CD4-positive, alpha-beta memory T cell (primary cell): ENCODE results near the gene SCD5. TPM values are rescaled to one million over a fixed set of nuclear protein-coding genes. Genes with fewer than 3 reads are reported as not detected.
A peak's percentile ranks its signal among the peaks of the same experiment; 100 is the strongest.
"Not testable (repeated sequence)": the region's sequence is repeated elsewhere in the genome, so short reads cannot be mapped to it uniquely, and the experiment has no call there.

Source experiments
- CTCF ChIA-PET: fragments of 350-600 bp; sonication (Branson Sonifier 250); formaldehyde crosslinking; loops from one replicate; lab custom pipeline; 2021; ENCODE audit warnings: inconsistent platforms; ENCODE audit not compliant: partially characterized antibody; lab: Charles Lee
- POLR2A ChIA-PET: fragments of 350-600 bp; sonication (Branson Sonifier 250); formaldehyde crosslinking; loops from one replicate; lab custom pipeline; 2021; ENCODE audit not compliant: partially characterized antibody; lab: Charles Lee
- DNase-seq, 5 donors: peaks; one replicate each; pipeline versions ENCODE4 v3.0.0 to v3.0.0-alpha.2; 2020 to 2022; ENCODE audit warnings: mixed read lengths in 1 of 5
- H3K27ac ChIP-seq: one replicate; pipeline ENCODE4 v1.7.0; 2013; ENCODE audit warnings: low read depth, low read length
- H3K27me3 ChIP-seq: 2 replicates; pipeline ENCODE4 v1.7.0; 2013; ENCODE audit warnings: mild to moderate bottlenecking, low read length, moderate library complexity; ENCODE audit not compliant: insufficient read depth
- H3K36me3 ChIP-seq: 2 replicates; pipeline ENCODE4 v1.7.0; 2013; ENCODE audit warnings: mild to moderate bottlenecking, low read length, moderate library complexity; ENCODE audit not compliant: insufficient read depth
- H3K4me1 ChIP-seq: 2 replicates; pipeline ENCODE4 v1.7.0; 2013; ENCODE audit warnings: mild to moderate bottlenecking, low read length, moderate library complexity; ENCODE audit not compliant: insufficient read depth
- H3K4me3 ChIP-seq, 2 donors: one replicate each; pipeline ENCODE4 v1.7.0; 2013; ENCODE audit warnings: low read length in 2 of 2, mild to moderate bottlenecking in 1 of 2
- H3K9me3 ChIP-seq, 2 donors: one replicate each; pipeline ENCODE4 v1.7.0; 2013; ENCODE audit warnings: low read length in 2 of 2, control low read depth in 1 of 2; ENCODE audit not compliant: control insufficient read depth in 1 of 2
- H3K27ac Mint-ChIP-seq, 7 donors: one replicate each; pipeline ENCODE4 v1.8.0; 2020 to 2021; ENCODE audit warnings: mixed read lengths in 7 of 7, mild to moderate bottlenecking in 6 of 7, inconsistent platforms in 3 of 7, moderate library complexity in 3 of 7
- H3K27me3 Mint-ChIP-seq, 2 donors: one replicate each; pipeline ENCODE4 v1.8.0; 2020 to 2021; ENCODE audit warnings: mixed read lengths in 2 of 2
- H3K36me3 Mint-ChIP-seq, 2 donors: one replicate each; pipeline ENCODE4 v1.8.0; 2020 to 2021; ENCODE audit warnings: mixed read lengths in 2 of 2, inconsistent platforms in 1 of 2, mild to moderate bottlenecking in 1 of 2
- H3K4me1 Mint-ChIP-seq, 4 donors: one replicate each; pipeline ENCODE4 v1.8.0; 2020 to 2021; ENCODE audit warnings: mixed read lengths in 4 of 4, mild to moderate bottlenecking in 1 of 4
- H3K4me3 Mint-ChIP-seq, 8 donors: one replicate each; pipeline ENCODE4 v1.8.0; 2020 to 2021; ENCODE audit warnings: mixed read lengths in 8 of 8, mild to moderate bottlenecking in 7 of 8, moderate library complexity in 6 of 8, inconsistent platforms in 3 of 8
- H3K9me3 Mint-ChIP-seq, 8 donors: one replicate each; pipeline ENCODE4 v1.8.0; 2020 to 2021; ENCODE audit warnings: mixed read lengths in 8 of 8, mild to moderate bottlenecking in 5 of 8, inconsistent platforms in 3 of 8, moderate library complexity in 1 of 8
- intact Hi-C: fragments of 100-400 bp; cut with micrococcal nuclease; formaldehyde crosslinking; loops from one replicate; pipeline ENCODE4 v1.15.1; 2023
- polyA plus RNA-seq, 2 donors: library from polyadenylated mRNA; unstranded; fragments of 300-500 nt; fragmentation: Illumina TruSeq; gene quantifications; one replicate each; pipeline ENCODE4 v1.2.3, GENCODE V29; 2021
- total RNA-seq, 2 experiments: library from RNA; stranded (reverse); gene quantifications; one replicate each; pipeline ENCODE4 v1.2.3, GENCODE V29; 2021

SCD5 gene
- total RNA-seq (not detected), polyA plus RNA-seq (1 to 10 TPM in 1 of 2 donors, not detected in 1; 1.8 TPM)

DNA sequence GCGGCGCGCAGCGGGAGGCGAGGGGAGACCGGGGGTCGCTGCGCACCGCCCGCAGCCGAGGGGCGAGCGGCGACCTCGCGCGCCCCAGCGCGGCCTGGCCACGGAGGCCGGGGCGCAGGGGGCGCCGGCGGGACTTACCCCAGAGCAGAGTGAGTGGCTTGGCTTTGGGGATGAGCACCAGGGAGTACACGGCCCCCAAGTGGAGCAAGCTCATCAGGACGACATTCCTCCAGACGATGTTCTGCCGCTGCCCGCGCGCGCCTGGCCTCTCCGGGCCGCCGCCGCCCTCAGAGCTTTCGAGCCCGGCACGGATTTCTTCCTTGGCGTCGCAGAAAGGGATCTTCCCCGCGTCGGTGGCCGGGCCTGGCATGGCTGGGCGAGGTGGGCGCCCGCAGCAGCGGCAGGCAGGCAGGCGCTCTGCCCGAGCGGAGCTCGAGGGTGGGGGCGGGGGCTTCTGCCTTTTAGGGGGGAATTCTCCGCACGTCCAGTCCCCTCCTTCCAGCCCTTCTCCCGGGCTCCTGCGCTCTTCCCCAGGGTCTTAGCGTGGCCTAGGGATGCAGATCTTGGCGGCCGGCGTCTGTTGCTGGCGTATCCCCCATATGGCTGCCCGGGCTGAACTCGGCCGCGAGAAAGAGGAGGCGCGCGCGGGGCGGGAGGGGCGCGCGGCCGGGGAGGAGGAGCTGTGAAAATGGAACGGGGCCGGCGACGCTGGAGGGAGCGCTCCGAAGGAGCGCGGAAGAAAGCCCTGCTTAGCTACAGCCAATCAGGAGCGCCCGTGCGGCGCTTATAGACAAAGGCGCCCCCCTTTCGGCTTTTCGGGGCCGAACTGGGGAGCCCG is at the start of gene SCD5:
Gene SCD5, minus strand, starts transcription at position 629 of the 838 bp plus-strand sequence. Its CDS starts 259 bp downstream, at position 370.
- Mint-ChIP-seq H3K27me3 (peaks cover 33 to 48% of the 10 kb centered on the region in 2 donors), H3K4me3 (peak within 1 kb of the TSS; percentile 73 to 84 (median 82)), H3K4me1 (peaks cover 10 to 24% (median 13%) of the 10 kb centered on the region in 4 donors), H3K9me3 (no peaks in the 10 kb centered on the region), H3K36me3 (no peaks in the 10 kb centered on the region), H3K27ac (peak within 1 kb of the TSS in 1 of 7 donors; percentile 61)
- Histone ChIP-seq H3K27me3 (peaks cover 31% of the 10 kb centered on the region), H3K36me3 (no peaks in the 10 kb centered on the region), H3K27ac (no peak within 1 kb of the TSS), H3K4me1 (peaks cover 18% of the 10 kb centered on the region), H3K9me3 (no peaks in the 10 kb centered on the region), H3K4me3 (peak within 1 kb of the TSS in 1 of 2 donors; percentile 41)
- intact Hi-C loops = no loop called here
- CTCF ChIA-PET = interaction anchor here (0.6 kb wide), 1 partner anchor 57 kb away, joined by 3 read pairs; no protein-coding TSS in a partner anchor
- POLR2A ChIA-PET = no interaction called here
- DNase-seq = peak in 2 of 5 donors; percentile 33 to 39

DNA sequence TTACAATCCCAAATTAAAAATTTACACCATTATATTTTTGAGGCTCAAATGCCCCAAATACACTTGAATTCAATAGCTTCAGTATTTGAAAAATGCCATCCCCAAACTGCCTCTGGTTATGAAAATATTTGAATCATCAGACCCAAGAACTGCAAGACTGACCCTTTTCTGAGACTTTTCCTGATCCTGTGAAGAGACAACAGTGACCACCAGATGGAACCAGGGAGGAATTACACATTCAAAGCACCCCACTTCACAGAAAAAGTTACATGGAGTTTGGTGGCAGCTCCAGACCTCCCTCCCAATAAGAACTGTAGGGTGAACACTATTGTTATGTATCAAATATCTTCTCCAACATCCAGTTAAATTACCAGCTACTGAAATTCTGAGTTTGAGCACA is 44.0 kb upstream of the SCD5 start:
- Mint-ChIP-seq H3K27ac (peak overlapping the region in 1 of 7 donors; percentile 19), H3K4me3 (no peak overlapping the region), H3K36me3 (peaks cover 52 to 76% of the 10 kb centered on the region in 2 donors), H3K27me3 (no peaks in the 10 kb centered on the region), H3K4me1 (peaks cover 0 to 2% (median under 1%) of the 10 kb centered on the region in 4 donors), H3K9me3 (no peaks in the 10 kb centered on the region)
- H3K27ac ChIP-seq = no peak overlapping the region
- H3K27me3 ChIP-seq = no peaks in the 10 kb centered on the region
- DNase-seq = no peak
- no peaks in the 10 kb centered on the region for H3K9me3 ChIP-seq
- ChIA-PET CTCF (interaction anchor here (1.3 to 2.4 kb wide), 3 partner anchors 9 to 57 kb away, joined by 3 to 13 read pairs (median 5); no protein-coding TSS in a partner anchor), POLR2A (interaction anchor here (0.5 to 1.0 kb wide), 2 partner anchors 9 to 55 kb away, joined by 3 to 4 read pairs; no protein-coding TSS in a partner anchor)
- intact Hi-C loops = no loop called here
- peaks cover 21% of the 10 kb centered on the region for H3K36me3 ChIP-seq
- no peaks in the 10 kb centered on the region for H3K4me1 ChIP-seq
- no peak overlapping the region for H3K4me3 ChIP-seq

DNA sequence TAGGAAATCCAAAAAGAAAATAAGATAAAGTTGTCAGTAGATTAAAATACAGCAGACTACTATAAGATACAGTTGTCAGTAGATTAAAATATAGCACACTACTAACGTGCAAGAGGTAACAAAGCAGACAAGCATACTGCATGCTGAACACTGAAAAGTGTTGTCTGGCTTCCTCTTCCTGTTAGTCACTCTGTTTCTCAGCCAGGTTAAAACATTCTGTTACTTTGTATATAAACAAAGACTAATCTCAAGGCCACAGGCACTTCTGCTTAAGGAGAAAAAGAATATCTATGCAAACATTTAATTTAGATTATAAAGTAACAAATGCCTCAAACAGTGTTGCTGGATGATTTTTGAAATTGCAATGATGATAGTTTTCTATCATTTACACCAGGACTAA is 41.0 kb upstream of the SCD5 start:
- intact Hi-C loops = no loop called here
- H3K27me3 ChIP-seq = no peaks in the 10 kb centered on the region
- H3K4me1 Mint-ChIP-seq = no peaks in the 10 kb centered on the region
- no peak overlapping the region for H3K27ac ChIP-seq
- ChIA-PET CTCF (no interaction called here), POLR2A (no interaction called here)
- H3K36me3 ChIP-seq = peaks cover 21% of the 10 kb centered on the region
- no peaks in the 10 kb centered on the region for H3K9me3 Mint-ChIP-seq
- H3K36me3 Mint-ChIP-seq = peaks cover 48 to 72% of the 10 kb centered on the region in 2 donors
- no peaks in the 10 kb centered on the region for H3K4me1 ChIP-seq
- DNase-seq = no peak
- no peaks in the 10 kb centered on the region for H3K27me3 Mint-ChIP-seq
- no peak overlapping the region for H3K27ac Mint-ChIP-seq
- H3K9me3 ChIP-seq = no peaks in the 10 kb centered on the region
- H3K4me3 Mint-ChIP-seq = no peak overlapping the region
- H3K4me3 ChIP-seq = no peak overlapping the region

DNA sequence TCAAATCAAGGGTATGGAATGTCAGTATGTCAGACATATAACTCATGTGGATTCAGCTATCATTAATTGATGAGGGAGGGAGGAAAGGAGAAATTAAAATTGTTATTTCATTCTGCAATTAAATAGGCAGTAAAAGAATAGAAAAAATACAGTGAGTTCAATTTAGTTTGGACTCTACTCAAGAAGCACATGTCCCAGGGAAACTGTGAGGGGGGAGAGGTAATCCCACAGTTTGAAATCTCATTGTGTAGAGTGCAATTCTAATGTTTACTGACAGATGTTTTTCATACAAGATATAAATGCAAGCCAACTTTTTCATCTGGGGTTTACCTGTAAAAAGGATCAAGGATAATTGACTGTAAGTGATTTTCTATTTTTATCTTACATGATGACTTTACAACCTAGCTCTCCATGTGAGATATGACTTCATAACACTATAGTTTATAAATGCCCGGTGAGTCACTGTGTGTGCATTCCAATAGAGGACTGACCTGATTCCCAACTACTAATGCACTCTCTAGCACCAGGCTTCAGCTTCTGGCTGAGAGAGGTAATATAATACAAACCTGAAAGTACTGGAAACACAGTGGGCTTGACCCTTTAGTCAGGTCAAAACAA is 35.2 kb upstream of the SCD5 start:
- Mint-ChIP-seq H3K4me1 (peaks cover 0 to 10% (median 0%) of the 10 kb centered on the region in 4 donors), H3K27ac (no peak overlapping the region), H3K36me3 (peaks cover 53 to 68% of the 10 kb centered on the region in 2 donors), H3K9me3 (peaks cover 0 to 2% (median 0%) of the 10 kb centered on the region in 8 donors), H3K27me3 (no peaks in the 10 kb centered on the region), H3K4me3 (no peak overlapping the region)
- DNase-seq = no peak
- Histone ChIP-seq H3K36me3 (peaks cover 18% of the 10 kb centered on the region), H3K9me3 (no peaks in the 10 kb centered on the region), H3K27ac (no peak overlapping the region), H3K4me1 (no peaks in the 10 kb centered on the region), H3K4me3 (no peak overlapping the region), H3K27me3 (no peaks in the 10 kb centered on the region)
- ChIA-PET CTCF (no interaction called here), POLR2A (no interaction called here)
- intact Hi-C loops = no loop called here

DNA sequence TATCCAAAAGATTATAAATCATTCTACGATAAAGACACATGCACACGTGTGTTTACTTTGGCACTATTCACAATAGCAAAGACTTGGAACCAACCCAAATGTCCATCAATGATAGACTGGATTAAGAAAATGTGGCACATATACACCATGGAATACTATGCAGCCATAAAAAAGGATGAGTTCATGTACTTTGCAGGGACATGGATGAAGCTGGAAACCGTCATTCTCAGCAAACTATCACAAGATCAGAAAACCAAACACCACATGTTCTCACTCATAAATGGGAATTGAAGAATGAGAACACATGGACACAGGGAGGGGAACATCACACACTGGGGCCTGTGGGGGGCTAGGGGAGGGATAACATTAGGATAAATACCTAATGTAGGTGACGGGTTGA is 34.5 kb upstream of the SCD5 start:
- DNase-seq, H3K27me3 ChIP-seq, CTCF ChIA-PET, intact Hi-C loops, H3K27ac ChIP-seq, H3K4me3 Mint-ChIP-seq, H3K4me3 ChIP-seq, H3K4me1 Mint-ChIP-seq, POLR2A ChIA-PET, H3K27me3 Mint-ChIP-seq, H3K9me3 ChIP-seq, H3K4me1 ChIP-seq, H3K27ac Mint-ChIP-seq, H3K9me3 Mint-ChIP-seq: not testable (repeated sequence)
- H3K36me3 ChIP-seq = peaks cover 26% of the 10 kb centered on the region
- H3K36me3 Mint-ChIP-seq = peaks cover 50 to 68% of the 10 kb centered on the region in 2 donors

DNA sequence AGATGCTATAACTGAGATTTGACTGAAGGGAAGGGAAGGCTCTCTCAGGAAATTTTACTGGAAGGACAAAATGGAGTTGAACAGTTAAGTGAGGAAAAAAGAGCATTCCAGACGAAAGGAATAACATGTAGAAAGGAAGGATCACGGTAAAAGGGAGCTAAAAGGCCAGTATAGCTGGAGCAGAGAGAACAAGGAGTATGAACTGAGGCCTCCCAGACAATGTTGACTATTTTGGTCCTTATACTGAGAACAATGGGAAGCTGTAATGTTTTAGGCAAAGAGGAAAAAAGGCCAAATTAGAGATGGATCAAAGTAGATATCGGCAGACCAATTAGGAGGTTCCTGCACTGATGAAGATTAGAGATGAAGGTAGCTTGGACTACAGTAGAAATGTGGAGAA is 26.8 kb upstream of the SCD5 start:
- no peaks in the 10 kb centered on the region for H3K4me1 ChIP-seq
- no peaks in the 10 kb centered on the region for H3K9me3 ChIP-seq
- no peak overlapping the region for H3K27ac ChIP-seq
- no peaks in the 10 kb centered on the region for H3K9me3 Mint-ChIP-seq
- H3K36me3 Mint-ChIP-seq = peaks cover 54 to 76% of the 10 kb centered on the region in 2 donors
- no peaks in the 10 kb centered on the region for H3K27me3 Mint-ChIP-seq
- POLR2A ChIA-PET = interaction anchor here (0.5 kb wide), 1 partner anchor 394 kb away, joined by 3 read pairs; no protein-coding TSS in a partner anchor
- CTCF ChIA-PET = no interaction called here
- peaks cover 70% of the 10 kb centered on the region for H3K36me3 ChIP-seq
- H3K4me3 Mint-ChIP-seq = no peak overlapping the region
- no peaks in the 10 kb centered on the region for H3K4me1 Mint-ChIP-seq
- DNase-seq = no peak
- H3K27me3 ChIP-seq = no peaks in the 10 kb centered on the region
- peak overlapping the region in 2 of 7 donors; percentile 3 to 49 for H3K27ac Mint-ChIP-seq
- intact Hi-C loops = no loop called here
- H3K4me3 ChIP-seq = no peak overlapping the region

DNA sequence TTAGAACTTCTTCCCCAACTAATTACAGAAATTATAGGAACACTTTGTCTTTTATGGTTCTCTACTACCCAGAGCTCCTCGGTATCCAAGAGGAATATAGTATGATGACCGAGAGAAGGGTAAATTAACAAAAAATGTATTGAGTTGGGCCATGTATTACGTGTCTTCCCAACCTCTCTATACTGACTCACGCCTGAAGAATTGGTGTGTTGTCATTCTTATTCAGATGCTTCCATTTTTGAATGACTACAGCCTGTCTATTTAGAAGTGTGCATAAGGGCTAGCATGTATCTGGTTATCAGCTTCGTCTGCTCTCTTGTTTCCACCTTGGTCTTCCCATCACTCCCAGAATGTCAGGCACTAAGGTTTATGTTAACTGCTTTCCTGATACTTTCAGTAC is 24.5 kb upstream of the SCD5 start:
- ChIA-PET POLR2A (no interaction called here), CTCF (no interaction called here)
- intact Hi-C loops = no loop called here
- no peaks in the 10 kb centered on the region for H3K9me3 Mint-ChIP-seq
- Histone ChIP-seq H3K9me3 (no peaks in the 10 kb centered on the region), H3K4me3 (no peak overlapping the region), H3K36me3 (peaks cover 69% of the 10 kb centered on the region), H3K27me3 (no peaks in the 10 kb centered on the region), H3K27ac (no peak overlapping the region), H3K4me1 (no peaks in the 10 kb centered on the region)
- no peaks in the 10 kb centered on the region for H3K27me3 Mint-ChIP-seq
- H3K27ac Mint-ChIP-seq = peak overlapping the region in 2 of 7 donors; percentile 1 to 48
- H3K4me3 Mint-ChIP-seq = no peak overlapping the region
- peaks cover 62 to 81% of the 10 kb centered on the region in 2 donors for H3K36me3 Mint-ChIP-seq
- no peak for DNase-seq
- no peaks in the 10 kb centered on the region for H3K4me1 Mint-ChIP-seq
